CD4-positive, alpha-beta T cell treated with Interleukin-17A for 1 hour (primary cell): ENCODE data around the gene STX16.

ENCODE experiments used
- DNase-seq: peaks from one replicate; pipeline ENCODE4 v3.0.0-alpha.2; 2020

The STX16 gene

GRCh38 chr20:58619077-58619863 is 31.8 kb upstream of the STX16 start:
- DNase-seq = no peak

DNA sequence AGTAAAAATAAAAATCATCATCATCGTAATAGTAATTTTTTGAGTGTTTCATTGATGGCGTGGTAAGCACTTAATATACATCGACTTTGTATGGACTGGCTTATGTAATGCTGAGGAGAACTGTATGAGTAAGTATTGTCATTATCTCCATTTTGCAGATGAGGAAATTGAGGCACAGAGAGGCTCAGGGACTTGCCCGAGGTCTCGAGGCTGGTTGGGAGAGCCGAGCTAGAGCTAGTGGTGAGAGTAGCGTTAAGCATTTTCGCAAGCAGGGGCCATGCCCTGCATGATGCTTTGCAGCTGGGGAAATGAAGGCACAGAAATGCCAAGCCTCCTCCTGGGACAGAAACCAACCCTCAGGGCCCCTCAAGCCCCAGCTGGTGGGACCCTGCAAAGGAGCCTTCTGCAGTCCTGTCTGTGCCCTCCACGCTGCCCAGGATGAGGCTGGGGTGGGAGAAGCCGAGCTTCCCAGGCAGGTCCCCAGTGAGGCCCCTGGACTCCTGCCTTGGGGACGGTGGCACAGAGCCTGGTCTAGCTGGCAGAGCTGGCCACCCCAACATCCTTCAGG is 31.1 kb upstream of the STX16 start:
- DNase-seq = no peak

GRCh38 chr20:58621906-58622548 is 29.1 kb upstream of the STX16 start:
- no peak for DNase-seq

- DNase-seq = no peak
Measured at GRCh38 chr20:58622671-58623578, 28.2 kb upstream of the STX16 start.

DNA sequence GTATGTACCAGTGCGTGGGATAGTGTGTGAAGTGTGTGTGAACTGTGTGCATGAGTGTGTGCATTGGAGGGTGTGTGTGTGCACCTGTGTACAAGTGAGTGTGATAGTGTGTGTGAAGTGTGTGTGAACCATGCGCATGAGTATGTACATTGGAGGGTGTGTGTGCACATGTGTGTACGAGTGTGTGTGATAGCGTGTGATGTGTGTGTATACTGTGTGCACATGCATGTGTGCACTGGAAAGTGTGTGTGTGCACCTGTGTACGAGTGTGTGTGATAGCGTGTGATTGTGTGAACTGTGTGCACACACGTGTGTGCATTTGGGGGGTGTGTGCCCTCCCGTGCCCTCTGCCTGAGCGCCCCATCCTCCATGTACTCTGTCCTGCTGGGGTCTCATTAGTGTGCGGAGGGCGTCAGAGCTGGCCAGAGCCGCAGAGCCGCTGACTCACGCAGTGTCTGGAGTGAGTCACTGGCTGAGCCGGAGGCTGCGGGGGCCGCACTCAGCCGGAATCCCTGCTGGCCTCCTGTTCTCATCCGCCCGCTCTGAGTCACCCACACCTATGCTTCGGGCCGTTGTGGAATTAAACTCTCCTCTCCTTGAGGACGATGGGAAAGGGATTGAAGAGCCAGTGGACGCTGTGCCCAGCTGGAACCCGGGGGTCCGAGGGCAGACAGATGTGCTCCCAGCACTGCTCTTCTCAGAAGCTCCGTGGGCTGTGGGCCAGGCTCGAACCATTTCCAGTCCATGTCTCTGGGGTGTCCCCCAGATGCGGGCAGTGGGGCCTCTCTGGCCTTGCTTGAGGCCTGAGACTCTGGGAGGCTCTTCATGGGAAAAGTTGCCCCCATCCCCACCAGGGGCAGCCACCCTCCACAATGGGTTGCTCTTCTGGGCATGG is 27.3 kb upstream of the STX16 start:
- no peak for DNase-seq

- no peak for DNase-seq
Measured at GRCh38 chr20:58624687-58625086, 26.4 kb upstream of the STX16 start.

DNA sequence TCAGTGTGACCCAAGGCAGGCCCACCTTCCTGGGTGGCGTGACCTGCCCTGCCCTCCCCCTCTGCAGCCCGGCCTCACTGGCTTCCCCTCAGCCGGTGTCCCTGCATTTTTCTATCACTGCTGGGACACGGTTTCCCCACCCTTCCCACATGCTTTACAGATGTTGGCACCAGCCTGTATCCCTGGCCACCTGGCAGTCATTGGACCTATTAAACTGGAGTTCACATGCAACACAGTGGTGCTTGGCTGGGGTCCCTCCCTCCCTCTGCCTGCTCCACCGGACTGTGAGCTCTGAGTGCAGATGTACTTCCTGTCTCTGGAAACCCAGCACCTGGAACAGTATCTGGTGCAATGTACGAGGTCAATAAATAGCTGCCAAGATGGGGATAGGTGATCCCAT is 25.5 kb upstream of the STX16 start:
- no peak for DNase-seq

- DNase-seq = no peak
Measured at GRCh38 chr20:58626051-58626450, 25.0 kb upstream of the STX16 start.

DNA sequence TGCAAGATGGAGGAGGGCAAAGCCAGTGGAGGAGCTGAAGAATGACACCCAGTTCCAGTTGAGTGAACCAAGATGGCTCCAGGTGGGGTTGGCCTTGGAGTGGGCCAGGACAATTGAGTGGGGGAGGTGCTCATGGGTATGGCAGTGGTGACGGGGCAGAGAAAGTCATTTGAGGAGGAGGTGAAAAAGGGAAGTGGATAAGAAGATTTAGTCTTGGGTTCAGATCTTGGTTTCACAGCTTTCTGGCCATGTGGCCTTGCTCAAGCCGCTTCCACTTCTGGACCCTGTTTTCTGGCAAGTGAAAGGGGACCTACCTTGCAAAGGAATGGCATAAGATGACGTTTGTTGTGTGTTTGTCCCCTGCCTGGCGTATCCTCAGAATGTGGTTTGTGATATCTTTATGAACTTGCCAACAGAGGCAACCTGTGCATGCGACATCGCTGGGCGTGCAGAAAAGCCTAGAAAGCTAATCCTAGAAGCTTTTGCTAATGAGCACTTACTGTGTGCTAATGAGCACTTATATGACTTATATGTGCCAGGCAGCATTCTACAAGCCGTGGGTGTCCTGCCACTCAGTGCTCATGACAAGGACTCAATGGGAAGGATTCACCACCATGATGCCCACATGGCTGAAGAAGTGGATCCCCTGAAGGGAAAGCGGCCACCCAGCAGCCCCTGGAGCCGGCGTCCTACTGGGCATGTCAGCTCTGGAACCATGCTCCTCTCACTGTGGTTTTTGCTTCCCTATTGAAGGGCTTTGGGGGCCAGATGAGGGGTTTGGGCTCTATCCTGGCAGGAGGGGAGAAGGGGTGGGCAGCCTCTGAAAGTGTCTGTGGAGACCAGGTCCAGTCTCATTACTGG is 23.6 kb upstream of the STX16 start:
- no peak for DNase-seq

DNA sequence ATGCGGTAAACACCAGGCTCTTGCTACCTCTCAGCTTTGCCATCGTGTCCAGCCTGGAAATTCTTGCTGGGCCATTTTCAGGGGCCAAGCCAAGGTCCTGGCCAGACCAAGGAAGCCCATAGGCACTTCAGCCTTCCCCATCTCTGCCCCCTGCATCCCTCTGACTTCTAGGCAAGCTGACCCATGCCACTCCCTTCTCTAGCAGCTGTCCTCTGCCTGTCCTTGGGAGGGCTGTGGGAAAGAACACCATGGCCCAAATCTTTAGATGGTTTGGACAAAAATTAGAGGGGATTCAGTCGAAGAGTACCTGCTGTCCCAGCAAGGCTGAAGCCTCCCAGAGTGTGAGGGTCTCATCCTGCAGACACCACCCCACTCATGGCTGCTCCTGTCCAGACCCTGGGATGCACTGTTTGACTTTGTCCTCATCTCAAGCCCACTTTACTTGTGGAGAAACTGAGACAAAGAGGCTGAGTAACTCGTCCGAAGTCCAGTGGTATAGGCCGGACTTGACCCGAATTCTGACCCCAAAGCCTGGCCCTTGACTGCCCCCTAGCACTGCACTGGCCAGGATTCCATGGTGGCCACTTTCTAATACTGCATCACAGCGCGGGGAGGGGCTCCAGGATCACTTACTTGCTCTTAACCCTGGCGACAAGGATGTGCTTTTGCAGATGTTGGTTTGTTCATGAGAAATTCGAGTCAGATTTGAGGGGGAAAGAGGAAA is 22.4 kb upstream of the STX16 start:
- no peak for DNase-seq

- no peak for DNase-seq
Measured at GRCh38 chr20:58629215-58629580, 21.9 kb upstream of the STX16 start.

GRCh38 chr20:58630063-58630462 is 21.0 kb upstream of the STX16 start:
- no peak for DNase-seq

DNA sequence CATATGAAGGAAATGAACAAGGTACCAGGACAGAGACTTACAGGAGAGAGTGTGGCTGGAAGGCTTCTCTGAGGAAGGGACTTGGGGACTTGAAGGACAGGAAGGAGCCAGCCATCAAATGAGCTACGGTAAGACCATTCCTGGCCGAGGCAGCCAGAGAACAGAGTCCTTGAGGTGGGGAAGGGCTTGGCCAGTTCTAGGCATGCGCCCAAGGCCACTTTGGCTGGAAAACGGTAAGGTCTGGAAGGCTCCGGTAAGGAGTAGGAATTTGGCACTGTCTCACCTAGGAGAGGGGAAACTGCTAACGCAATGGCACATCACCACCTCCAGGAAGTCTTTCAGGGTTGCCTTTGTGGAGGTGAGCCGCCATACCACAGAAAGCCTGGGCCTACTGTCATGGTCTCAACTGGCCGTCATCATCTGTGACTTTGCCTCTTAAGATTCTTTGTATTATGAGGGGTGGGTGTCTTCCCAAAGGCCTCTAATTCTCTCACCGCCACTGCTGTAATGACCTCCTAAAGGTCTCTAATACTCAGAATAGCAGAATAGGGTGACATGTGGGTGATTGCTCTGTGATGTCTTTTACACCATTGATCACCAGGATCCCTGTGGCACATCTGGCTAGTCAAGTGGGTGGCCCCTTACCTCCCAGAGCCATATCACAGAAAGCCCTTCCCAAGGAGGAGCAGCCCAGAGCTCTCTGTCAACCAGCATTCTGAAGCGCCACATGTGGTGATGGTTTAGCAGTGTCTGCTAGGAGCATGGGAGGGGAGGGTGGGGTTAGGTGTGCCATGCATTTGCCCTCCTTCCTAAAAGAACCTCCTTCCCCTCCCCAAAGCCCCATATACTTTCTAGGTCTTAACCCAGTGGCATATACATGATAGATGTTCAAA is 17.7 kb upstream of the STX16 start:
- DNase-seq = no peak

GRCh38 chr20:58634059-58634458 is 17.0 kb upstream of the STX16 start:
- no peak for DNase-seq

DNA sequence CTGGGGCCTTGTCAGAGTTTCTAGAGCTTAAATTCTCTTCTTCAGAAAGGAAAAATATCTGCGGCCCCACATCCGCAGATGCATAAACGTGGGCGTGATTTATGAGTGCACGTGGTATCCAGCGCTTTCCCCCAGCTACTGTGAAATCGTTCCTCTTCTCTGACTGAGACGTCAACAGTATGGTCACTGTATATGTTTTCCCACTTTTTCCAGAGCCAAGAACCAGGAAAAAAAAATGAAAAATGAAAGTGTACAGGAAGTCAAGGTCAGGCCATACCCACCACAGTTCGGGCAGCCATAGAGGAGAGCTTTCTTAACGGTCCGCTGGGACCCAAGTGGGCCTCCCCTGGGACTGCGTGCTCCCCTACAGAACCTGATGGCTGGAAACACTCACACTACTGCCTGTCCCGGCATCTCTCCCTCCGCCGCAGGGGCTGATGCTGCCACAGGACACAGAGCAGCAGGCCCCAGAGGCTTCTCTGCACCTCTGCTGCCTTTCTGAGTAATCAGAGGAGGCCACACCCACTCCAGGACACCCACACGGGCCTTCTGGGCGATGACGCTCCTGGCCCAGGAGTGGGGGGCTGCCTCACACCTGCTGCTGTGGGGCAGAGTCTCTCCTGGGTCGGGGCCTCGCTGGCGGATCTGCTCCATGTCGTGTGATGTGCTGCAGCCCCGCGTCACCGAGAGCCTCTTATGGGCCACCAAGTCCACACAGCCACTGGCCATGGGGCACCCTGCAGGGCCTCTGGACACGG is 16.4 kb upstream of the STX16 start:
- DNase-seq = no peak

DNA sequence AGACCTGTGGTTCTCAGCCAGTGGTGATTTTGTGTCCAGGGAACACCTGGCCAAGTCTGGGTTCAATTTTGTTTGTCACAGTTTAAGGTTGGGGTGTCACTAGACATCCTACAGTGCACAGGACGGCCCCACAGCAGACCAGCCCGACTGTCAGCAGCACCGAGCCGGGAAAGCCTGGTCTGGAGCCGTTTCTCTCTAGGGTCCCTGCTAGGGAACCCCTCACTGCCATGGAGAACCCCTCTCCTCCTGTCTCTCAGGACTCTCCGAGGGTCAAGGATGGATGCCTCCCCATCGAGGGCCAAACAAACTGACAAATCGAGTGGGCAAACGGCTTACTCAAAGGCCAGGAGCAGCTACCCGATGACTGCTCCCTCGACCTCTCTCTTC is 15.8 kb upstream of the STX16 start:
- no peak for DNase-seq

DNA sequence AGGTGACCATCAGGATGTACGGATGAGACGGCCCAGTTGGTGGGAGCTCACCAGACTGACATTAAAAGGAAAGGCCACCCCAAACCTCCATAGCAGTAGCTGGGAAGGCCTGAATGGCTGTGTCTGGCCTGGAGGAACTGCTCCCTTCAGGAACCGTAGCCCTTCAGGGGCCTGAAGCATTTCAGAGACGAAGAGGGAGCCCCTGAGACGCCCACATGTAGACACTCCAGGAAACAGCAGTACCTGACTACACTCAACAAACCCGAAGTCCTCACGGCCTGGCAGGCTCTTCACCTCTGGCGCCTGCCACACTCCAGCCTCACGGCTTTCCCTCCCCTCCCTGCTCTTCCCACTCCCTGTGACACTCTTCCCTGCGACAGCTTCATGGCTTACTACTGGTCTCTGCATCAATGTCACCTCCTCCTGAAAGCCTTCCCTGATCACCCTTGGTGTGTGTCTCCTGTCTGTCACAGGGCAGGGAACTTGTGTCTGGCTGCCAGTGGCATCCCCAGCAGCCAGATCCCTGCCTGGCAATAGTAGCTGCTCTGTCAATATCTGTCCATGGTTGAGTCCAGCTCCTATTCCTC is 14.6 kb upstream of the STX16 start:
- no peak for DNase-seq

GRCh38 chr20:58636983-58637421 is 14.1 kb upstream of the STX16 start:
- DNase-seq = no peak
